ENCODE results near the gene CAMK2B.

DNA sequence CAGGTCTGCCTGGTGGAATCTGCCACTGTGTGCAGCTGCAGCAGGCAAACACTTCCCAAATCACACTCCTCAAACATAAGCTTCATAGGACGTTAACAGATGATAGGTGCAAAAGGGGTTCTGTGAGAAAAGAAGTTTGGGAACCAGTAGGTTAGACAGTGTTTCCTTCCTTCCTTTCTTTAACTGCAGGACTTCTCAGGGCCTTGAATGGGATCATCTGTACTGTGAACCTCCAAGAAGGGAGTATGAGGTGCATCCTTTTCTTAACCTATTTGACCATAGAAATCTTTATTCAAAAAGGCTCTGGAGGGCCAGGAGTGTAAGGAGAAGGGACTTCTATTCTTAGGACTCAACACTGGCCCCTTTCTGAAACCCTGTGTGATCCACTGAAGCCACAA, 33.0 kb downstream of the CAMK2B start:
- TF ChIP-seq, protein P1, sequence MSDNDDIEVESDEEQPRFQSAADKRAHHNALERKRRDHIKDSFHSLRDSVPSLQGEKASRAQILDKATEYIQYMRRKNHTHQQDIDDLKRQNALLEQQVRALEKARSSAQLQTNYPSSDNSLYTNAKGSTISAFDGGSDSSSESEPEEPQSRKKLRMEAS (IDR thresholded peaks at IDR 0.05): no peak
- TF ChIP-seq CEBPB (IDR thresholded peaks at IDR 0.05) (no peak), EP300 (IDR thresholded peaks at IDR 0.05; ENCODE audit: borderline replicate concordance) (no peak), RAD21 (IDR thresholded peaks at IDR 0.05; ENCODE audit: low read depth) (no peak)
